Suppressor macrophage treated with lipopolysaccharide for 4 hours (primary cell): ENCODE results near the gene ANKRD18B.
"Not testable (repeated sequence)": the region's sequence is repeated elsewhere in the genome, so short reads cannot be mapped to it uniquely, and the experiment has no call there.

Source experiments
- DNase-seq: peaks from one replicate; pipeline ENCODE4 v3.0.0-alpha.2; 2020

ANKRD18B gene

GRCh38 chr9:33614001-33614687, 90.1 kb downstream of the ANKRD18B start:
- DNase-seq: no peak

- not testable (repeated sequence) for DNase-seq
Observed at GRCh38 chr9:33618370-33618769, 94.3 kb downstream of the ANKRD18B start.

GRCh38 chr9:33619666-33620404, 95.8 kb downstream of the ANKRD18B start:
- peak; percentile 42 for DNase-seq

GRCh38 chr9:33620738-33621439, 96.8 kb downstream of the ANKRD18B start:
- DNase-seq: no peak
